HepG2 (cell line): Measurements from ENCODE around the gene SLC29A2. TPM values are rescaled to one million over a fixed set of nuclear protein-coding genes. Genes with fewer than 3 reads are reported as not detected.

Experiments used
- ATAC-seq: fragments of 200-7000 bp; cut with Tn5 transposase; 3 replicates; pipeline ENCODE4 v1.9.1; 2020; ENCODE audit warnings: mild to moderate bottlenecking, moderate library complexity
- BruUV-seq: library from RNA; stranded (reverse); fragments of 400-500 nt; replicated peaks from 2 replicates; lab custom pipeline; 2021; lab: Mats Ljungman, UMichigan
- CTCF ChIA-PET: fragments of 300-600 bp; formaldehyde crosslinking; extraction: SDS; loops from one replicate; lab custom pipeline; 2021; ENCODE audit warnings: low total read pairs, inconsistent platforms, low intra/inter-chr PET ratio; lab: Yijun Ruan, JAX
- POLR2A ChIA-PET: fragments of 350-600 bp; sonication (Branson Sonifier 250); formaldehyde crosslinking; loops from one replicate; lab custom pipeline; 2020; ENCODE audit warnings: antibody characterized with exemption, inconsistent platforms; lab: Yijun Ruan, JAX
- DNase-seq: peaks from one replicate; pipeline ENCODE4 v3.0.0-alpha.2; 2015; ENCODE audit warnings: low spot score
- FAIRE-seq: peaks from 3 replicates; lab custom pipeline; 2011; peaks lifted over from hg19 to GRCh38; lab: Jason Lieb, UNC
- H2AFZ ChIP-seq: one replicate; pipeline ENCODE4 v1.6.1; 2011; ENCODE audit warnings: low read length, inconsistent platforms
- H3K27ac ChIP-seq: fragments of 300-600 bp; 3 replicates; pipeline ENCODE4 v1.8.0; 2011; ENCODE audit warnings: mixed run types, mild to moderate bottlenecking, mixed read lengths, low read length, inconsistent platforms; ENCODE audit not compliant: insufficient read depth; ENCODE audit errors: extremely low read length
- H3K27me3 ChIP-seq, 2 experiments: fragments of 200-600 bp in 1 of 2; 2 replicates in 1 of 2; 3 replicates in 1 of 2; pipeline versions ENCODE4 v1.6.0 to v1.8.0; 2011; ENCODE audit warnings: low read length in 2 of 2, mild to moderate bottlenecking in 2 of 2, moderate library complexity in 2 of 2, inconsistent platforms in 1 of 2; ENCODE audit not compliant: insufficient read depth in 2 of 2, control insufficient read depth in 1 of 2
- H3K36me3 ChIP-seq, 2 experiments: fragments of 200-600 bp in 1 of 2; replicated peaks in 1 of 2; 2 replicates in 1 of 2; 3 replicates in 1 of 2; pipeline versions ENCODE4 v1.5.1 to v1.8.0; 2011; ENCODE audit warnings: low read length in 2 of 2, inconsistent platforms in 1 of 2; ENCODE audit not compliant: insufficient read depth in 2 of 2, control insufficient read depth in 1 of 2
- H3K4me1 ChIP-seq: 2 replicates; pipeline ENCODE4 v1.5.1; 2012; ENCODE audit warnings: low read length, inconsistent platforms; ENCODE audit not compliant: insufficient read depth
- H3K4me2 ChIP-seq: 2 replicates; pipeline ENCODE4 v1.6.0; 2011; ENCODE audit warnings: low read depth, low read length, inconsistent platforms
- H3K4me3 ChIP-seq, 3 experiments: fragments of 200-600 bp in 1 of 3; sonication (generic), shearing (Covaris generic) in 1 of 3; replicated peaks in 1 of 3; 2 replicates each; pipeline ENCODE4 v1.5.1; 2011 to 2016; ENCODE audit warnings: low read length in 3 of 3, inconsistent platforms in 2 of 3, low read depth in 2 of 3, mild to moderate bottlenecking in 2 of 3, control low read depth in 1 of 3, mixed read lengths in 1 of 3; ENCODE audit not compliant: insufficient read depth in 1 of 3
- H3K79me2 ChIP-seq: one replicate; pipeline ENCODE4 v1.6.1; 2011; ENCODE audit warnings: low read length, inconsistent platforms; ENCODE audit not compliant: insufficient read depth
- H3K9ac ChIP-seq: 2 replicates; pipeline ENCODE4 v1.6.0; 2011; ENCODE audit warnings: mild to moderate bottlenecking, low read depth, low read length, inconsistent platforms; ENCODE audit not compliant: insufficient read depth
- H3K9me3 ChIP-seq: 2 replicates; pipeline ENCODE4 v1.5.1; 2012; ENCODE audit warnings: mild to moderate bottlenecking, low read length
- H4K20me1 ChIP-seq: 2 replicates; pipeline ENCODE4 v1.6.0; 2011; ENCODE audit warnings: inconsistent platforms, mild to moderate bottlenecking, low read length, moderate library complexity; ENCODE audit not compliant: insufficient read depth
- AGO1 ChIP-seq: fragments of 200-400 bp; formaldehyde crosslinking; IDR thresholded peaks from 2 replicates; pipeline ENCODE4 v1.6.1; 2017; ENCODE audit warnings: mild to moderate bottlenecking, low read depth, low read length, moderate library complexity; ENCODE audit not compliant: poor library complexity, severe bottlenecking
- AGO2 ChIP-seq: fragments of 200-400 bp; formaldehyde crosslinking; optimal IDR thresholded peaks from 2 replicates; pipeline ENCODE3; 2017; ENCODE audit warnings: mild to moderate bottlenecking, low read depth, low read length, moderate library complexity
- IRX3 ChIP-seq: sonication (generic); formaldehyde crosslinking; IDR thresholded peaks from 2 replicates; pipeline ENCODE4 v1.8.1; 2023; ENCODE audit warnings: mild to moderate bottlenecking, low read depth, missing genetic modification reagents, borderline replicate concordance
- MED8 ChIP-seq: sonication (generic); formaldehyde crosslinking; IDR thresholded peaks from 2 replicates; pipeline ENCODE4 v1.8.1; 2023; ENCODE audit warnings: mild to moderate bottlenecking, missing genetic modification reagents; ENCODE audit not compliant: insufficient replicate concordance
- TRIM24 ChIP-seq: sonication (generic); formaldehyde crosslinking; IDR thresholded peaks from 2 replicates; pipeline ENCODE4 v1.8.0; 2022; ENCODE audit warnings: mild to moderate bottlenecking, missing genetic modification reagents
- ZNF263 ChIP-seq: sonication (generic); formaldehyde crosslinking; IDR thresholded peaks from 2 replicates; pipeline ENCODE4 v1.4.0; 2020; ENCODE audit warnings: missing genetic modification reagents
- ZNF644 ChIP-seq: IDR thresholded peaks from 2 replicates; pipeline ENCODE4 v1.6.1; 2016; ENCODE audit warnings: low read depth
- WGBS: methylation state at CpG from one replicate; pipeline ENCODE4 v1.1.6; 2017; ENCODE audit warnings: low lambda C conversion rate; 5-methylcytosine and 5-hydroxymethylcytosine counted together
- in situ Hi-C: cut with HindIII; loops from 2 replicates; pipeline ENCODE4 v1.10.0; 2017; ENCODE audit warnings: low pct_unique_long_range_greater_than_20kb; ENCODE audit not compliant: extremely low pct_ligation_motif_present
- intact Hi-C: fragments of 100-400 bp; cut with micrococcal nuclease; formaldehyde crosslinking; loops from one replicate; pipeline ENCODE4 v1.10.0; 2022; ENCODE audit not compliant: unreplicated experiment
- polyA plus RNA-seq, 8 experiments: library from polyadenylated mRNA; depleted of rRNA in 3 of 8; stranded (reverse) in 7 of 8; unstranded in 1 of 8; fragments of >200 nt; fragmentation: Illumina TruSeq in 4 of 8; extraction: Trizol in 4 of 8; gene quantifications; 2 replicates each; pipeline versions ENCODE4 v1.2.1 to v1.2.3, GENCODE V29; 2011 to 2016; ENCODE audit warnings: low read depth in 4 of 8, missing spikeins in 1 of 8, mixed read lengths in 1 of 8; ENCODE audit not compliant: insufficient read depth in 1 of 8
- total RNA-seq, 5 experiments: library from RNA; depleted of rRNA; stranded (reverse); fragments of >200 nt; fragmentation: Illumina TruSeq; extraction: Trizol; gene quantifications; 2 replicates each; pipeline ENCODE4 v1.2.3, GENCODE V29; 2016; ENCODE audit warnings: low read depth in 1 of 5

The SLC29A2 gene
- total and polyA plus RNA-seq, 2 of the 13 experiments (the other 11 are each of a cell fraction or from before 2014, with no cell fraction given), result 0.63 to 0.66 TPM

DNA sequence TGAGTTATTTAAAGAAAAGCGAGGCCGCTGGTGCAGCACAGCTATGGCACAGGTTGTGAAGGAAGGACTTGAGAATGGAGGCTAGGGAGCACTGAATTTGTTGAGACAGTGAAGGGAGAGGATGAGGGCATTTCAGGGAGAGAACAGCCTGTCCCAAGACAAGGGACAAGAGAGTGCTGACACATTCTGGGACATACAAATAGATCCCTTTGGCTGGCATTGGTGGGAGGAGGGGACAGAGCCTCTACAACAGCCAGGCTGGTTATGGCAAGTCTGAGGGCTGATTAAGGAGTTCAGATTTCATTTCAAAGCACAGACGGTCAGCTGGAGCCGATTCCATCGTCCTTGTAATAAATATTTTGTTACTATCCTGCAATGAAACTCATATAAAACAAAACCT lies 1.7 kb upstream of the SLC29A2 start (continued):
- no peak for TF ChIP-seq MED8 (CRISPR knock-in tag)

DNA sequence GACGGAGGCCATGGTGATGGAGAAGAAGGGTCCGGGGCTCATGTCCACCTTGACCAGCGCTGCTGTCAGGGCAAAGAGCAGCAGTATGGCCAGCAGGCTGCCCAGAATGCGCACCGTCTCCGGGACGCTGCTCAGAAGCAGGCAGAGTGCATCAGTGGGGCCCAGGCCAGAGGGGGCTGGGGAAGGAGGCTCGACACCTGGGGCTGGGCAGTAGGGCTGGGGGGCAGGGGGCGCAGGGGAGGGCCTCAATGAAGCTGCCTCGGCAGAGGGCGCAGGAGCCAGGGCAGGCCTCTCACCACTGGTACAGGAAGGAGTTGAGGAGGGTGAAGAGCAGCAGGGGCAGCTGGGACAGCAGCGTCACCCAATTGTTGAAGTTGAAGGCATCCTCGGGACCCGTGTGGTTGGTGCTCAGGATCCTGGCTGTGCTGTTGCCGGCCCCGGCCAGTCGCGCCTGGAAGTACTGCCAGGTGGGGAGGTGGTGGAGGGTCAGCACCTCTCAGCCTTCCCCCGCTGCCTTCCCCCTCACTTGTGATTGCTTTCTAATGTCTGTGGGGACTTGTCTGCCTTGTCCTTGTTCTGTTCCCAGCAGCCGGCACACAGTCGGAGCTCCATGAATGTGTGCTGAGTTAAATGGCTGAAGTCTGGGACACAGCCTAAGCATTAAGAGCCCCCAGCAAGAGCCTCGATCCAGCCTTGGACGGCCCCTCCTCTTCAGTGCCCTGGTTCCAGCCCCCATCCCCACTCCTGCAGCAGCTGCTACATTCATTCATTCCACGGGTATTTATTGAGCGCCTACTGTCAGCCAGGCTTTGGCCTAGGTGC lies 2.3 kb downstream of the SLC29A2 start:
- peak overlapping the region; percentile 2; the same call in 1 of the 2 replicates for H3K4me2 ChIP-seq
- no TSS peak for BruUV-seq
- H3K4me3 ChIP-seq, result no peak overlapping the region
- H3K27ac ChIP-seq, result no peak overlapping the region
- H3K4me1 ChIP-seq, result peaks cover 50% of the 10 kb centered on the region
- no peak for TF ChIP-seq ZNF644
- TF ChIP-seq AGO2, result peak; percentile 50
- TF ChIP-seq AGO1, result peak; percentile 88
- no peak for TF ChIP-seq TRIM24
- TF ChIP-seq ZNF263 (CRISPR knock-in tag), result no peak
- no peak for TF ChIP-seq IRX3
- CTCF ChIA-PET, result no interaction called here
- H3K9ac ChIP-seq, result no peak overlapping the region
- POLR2A ChIA-PET, result interaction anchor here (1.5 kb wide), 1 partner anchor 18 kb away, joined by 3 read pairs; no protein-coding TSS in a partner anchor
- H4K20me1 ChIP-seq, result no peaks in the 10 kb centered on the region; the same call in 1 of the 2 replicates
- H3K27me3 ChIP-seq, result peaks cover 0 to 7% of the 10 kb centered on the region in 2 experiments; a peak in 1 of 5 replicates
- H3K79me2 ChIP-seq, result no peaks in the 10 kb centered on the region
- intact Hi-C loops (no loop called here), in situ Hi-C loops (no loop called here)
- ATAC-seq, result peak; percentile 4
- H3K36me3 ChIP-seq, result no peaks in the 10 kb centered on the region
- no peak for FAIRE-seq
- 75% methylated on average over 13 of the region's 25 CpGs for WGBS
- no peak for DNase-seq
- H3K9me3 ChIP-seq, result no peaks in the 10 kb centered on the region
- H2AFZ ChIP-seq, result no peak overlapping the region
